MM.1S (cell line): Measurements from ENCODE around the gene DLX1.

Experiments
- EZH2 ChIP-seq: fragments of 300-600 bp; sonication (generic); optimal IDR thresholded peaks from 2 replicates; pipeline ENCODE3; 2017; ENCODE audit warnings: low read depth, mild to moderate bottlenecking, antibody characterized with exemption, low read length, mixed read lengths
- EZH2phosphoT487 ChIP-seq: fragments of 300-600 bp; sonication (generic); IDR thresholded peaks from 2 replicates; pipeline ENCODE4 v1.6.1; 2018; ENCODE audit warnings: antibody characterized with exemption, low read length
- TF ChIP-seq, protein P1 (sequence below): fragments of 300-600 bp; sonication (generic); IDR thresholded peaks from 2 replicates; pipeline ENCODE4 v1.5.1; 2016; ENCODE audit warnings: antibody characterized with exemption, low read length, mixed read lengths

DNA sequence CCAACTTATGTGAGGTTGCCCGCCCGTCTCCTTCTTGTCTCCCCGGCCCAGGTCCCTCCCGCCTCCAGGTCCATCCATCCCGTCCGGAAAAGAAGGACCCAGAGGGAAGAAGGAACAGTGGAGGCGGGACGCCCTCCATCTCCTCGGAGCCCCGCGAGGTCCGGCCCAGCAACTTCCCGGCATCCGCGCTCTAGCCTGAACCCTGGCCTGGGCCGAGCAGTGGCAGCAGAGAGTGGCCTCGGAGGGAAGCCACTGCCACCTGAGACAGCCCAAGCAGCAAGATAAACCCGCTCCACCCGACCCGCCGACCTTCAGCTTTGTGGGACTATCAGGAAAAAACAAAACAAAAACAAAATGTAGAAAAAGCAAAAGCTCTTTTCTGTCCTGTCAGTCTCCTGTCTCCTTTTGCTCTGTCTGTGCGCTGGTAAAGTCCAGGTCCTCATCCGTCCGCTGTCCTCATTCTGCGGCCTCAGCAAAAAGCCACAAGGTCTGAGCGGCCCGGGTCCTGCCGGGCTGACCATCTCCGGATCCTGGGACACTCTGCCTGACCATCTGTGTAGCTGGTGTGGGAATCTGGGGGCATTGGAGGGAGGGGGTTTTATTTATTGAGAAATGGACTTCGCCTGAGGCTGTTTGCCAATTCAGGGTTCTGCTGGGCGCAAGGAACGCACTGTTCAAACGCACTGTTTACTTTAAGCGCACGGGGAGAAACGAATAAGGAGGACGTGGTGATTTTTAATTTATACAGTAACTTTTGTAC, 3.1 kb downstream of the DLX1 start:
- no peak for TF ChIP-seq EZH2
- TF ChIP-seq, protein P1, sequence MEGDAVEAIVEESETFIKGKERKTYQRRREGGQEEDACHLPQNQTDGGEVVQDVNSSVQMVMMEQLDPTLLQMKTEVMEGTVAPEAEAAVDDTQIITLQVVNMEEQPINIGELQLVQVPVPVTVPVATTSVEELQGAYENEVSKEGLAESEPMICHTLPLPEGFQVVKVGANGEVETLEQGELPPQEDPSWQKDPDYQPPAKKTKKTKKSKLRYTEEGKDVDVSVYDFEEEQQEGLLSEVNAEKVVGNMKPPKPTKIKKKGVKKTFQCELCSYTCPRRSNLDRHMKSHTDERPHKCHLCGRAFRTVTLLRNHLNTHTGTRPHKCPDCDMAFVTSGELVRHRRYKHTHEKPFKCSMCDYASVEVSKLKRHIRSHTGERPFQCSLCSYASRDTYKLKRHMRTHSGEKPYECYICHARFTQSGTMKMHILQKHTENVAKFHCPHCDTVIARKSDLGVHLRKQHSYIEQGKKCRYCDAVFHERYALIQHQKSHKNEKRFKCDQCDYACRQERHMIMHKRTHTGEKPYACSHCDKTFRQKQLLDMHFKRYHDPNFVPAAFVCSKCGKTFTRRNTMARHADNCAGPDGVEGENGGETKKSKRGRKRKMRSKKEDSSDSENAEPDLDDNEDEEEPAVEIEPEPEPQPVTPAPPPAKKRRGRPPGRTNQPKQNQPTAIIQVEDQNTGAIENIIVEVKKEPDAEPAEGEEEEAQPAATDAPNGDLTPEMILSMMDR: no peak
- TF ChIP-seq EZH2phosphoT487: no peak
